Measurements from ENCODE around the gene TUFT1.
A peak's percentile ranks its signal among the peaks of the same experiment; 100 is the strongest.

GRCh38 chr1:151510957-151511635 is 29.0 kb upstream of the TUFT1 start, which contains the start of gene CGN:
- TF ChIP-seq CTCF (tag by site-specific recombination; IDR thresholded peaks at IDR 0.05) (no peak), MYNN (tag by site-specific recombination; IDR thresholded peaks at IDR 0.05; ENCODE audit: borderline replicate concordance) (no peak), INSM2 (tag by site-specific recombination; IDR thresholded peaks at IDR 0.05) (peak; percentile 23; the same call in 1 of the 2 replicates), ZNF174 (tag by site-specific recombination; IDR thresholded peaks at IDR 0.05) (no peak), ZNF707 (tag by site-specific recombination; IDR thresholded peaks at IDR 0.05) (no peak), TCF7L2 (IDR thresholded peaks at IDR 0.05; ENCODE audit: borderline replicate concordance, low read depth, low read length) (no peak), ZNF23 (tag by site-specific recombination; IDR thresholded peaks at IDR 0.05; ENCODE audit: borderline replicate concordance) (no peak), BCL11B (tag by site-specific recombination; IDR thresholded peaks at IDR 0.05; ENCODE audit: low read depth) (peak; percentile 72; the same call in 1 of the 2 replicates)
